BLaER1 treated with 17β-estradiol and CSF1 and Interleukin-3, amounts not matched to agents 10 nM and 100 nM (cell line): ENCODE results near the gene LHFPL6.
A peak's percentile ranks its signal among the peaks of the same experiment; 100 is the strongest.

ENCODE experiments used
- H3K27ac ChIP-seq, 11 experiments: shearing (Covaris generic); formaldehyde crosslinking; 2 replicates each; pipeline ENCODE4 v1.8.1; 2022
- H3K27me3 ChIP-seq, 11 experiments: shearing (Covaris generic); formaldehyde crosslinking; 2 replicates each; pipeline ENCODE4 v1.8.1; 2022
- H3K36me3 ChIP-seq, 11 experiments: shearing (Covaris generic); formaldehyde crosslinking; 2 replicates each; pipeline ENCODE4 v1.8.1; 2022
- H3K4me1 ChIP-seq, 10 experiments: shearing (Covaris generic); formaldehyde crosslinking; 2 replicates each; pipeline ENCODE4 v1.8.1; 2022
- H3K4me2 ChIP-seq, 11 experiments: shearing (Covaris generic); formaldehyde crosslinking; 2 replicates each; pipeline ENCODE4 v1.8.1; 2022
- H3K4me3 ChIP-seq, 10 experiments: shearing (Covaris generic); formaldehyde crosslinking; 2 replicates each; pipeline ENCODE4 v1.8.1; 2022
- H3K9ac ChIP-seq, 11 experiments: shearing (Covaris generic); formaldehyde crosslinking; 2 replicates each; pipeline ENCODE4 v1.8.1; 2022
- H3K9me3 ChIP-seq, 11 experiments: shearing (Covaris generic); formaldehyde crosslinking; replicated peaks in 1 of 11; 2 replicates each; pipeline ENCODE4 v1.8.1; 2022
- H4K20me1 ChIP-seq, 11 experiments: shearing (Covaris generic); formaldehyde crosslinking; 2 replicates each; pipeline ENCODE4 v1.8.1; 2022
- Cebpa-rat ChIP-seq, 11 experiments: shearing (Covaris generic); IDR thresholded peaks; 2 replicates each; pipeline ENCODE4 v1.8.1; 2022

Gene LHFPL6

DNA sequence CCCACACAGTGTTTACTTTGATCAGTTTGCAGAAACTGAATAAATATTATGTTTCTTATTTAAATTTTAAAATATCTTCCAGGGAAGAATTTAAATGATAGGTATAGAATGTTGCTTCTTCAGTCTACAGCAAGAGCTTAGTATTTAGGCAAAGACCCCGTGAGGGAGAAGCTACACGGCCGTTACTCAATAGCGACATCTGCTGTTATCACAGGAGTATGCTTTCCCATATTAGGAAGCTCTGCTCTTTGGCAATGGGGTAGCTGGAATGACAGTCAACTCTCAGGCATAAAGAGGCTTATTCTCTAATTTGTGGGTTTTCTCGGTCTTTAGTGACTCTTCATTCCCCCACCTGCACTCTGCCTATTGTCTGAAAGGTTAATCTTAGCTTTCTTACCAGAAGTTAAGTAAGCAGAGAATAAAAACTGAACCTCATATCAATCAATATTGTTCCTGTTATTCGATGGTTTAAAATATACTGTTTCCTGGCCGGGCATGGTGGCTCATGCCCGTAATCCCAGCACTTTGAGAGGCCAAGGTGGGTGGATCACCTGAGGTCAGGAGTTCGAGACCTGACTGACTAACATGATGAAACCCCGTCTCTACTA, 13.2 kb upstream of the LHFPL6 start:
- Histone ChIP-seq H3K4me1 (peaks cover 0 to 7% (median 0%) of the 10 kb centered on the region in 10 experiments; a peak in 4 of 20 replicates), H3K9ac (no peak overlapping the region), H3K9me3 (no peaks in the 10 kb centered on the region), H3K4me3 (no peak overlapping the region), H4K20me1 (no peaks in the 10 kb centered on the region), H3K27ac (no peak overlapping the region), H3K36me3 (no peaks in the 10 kb centered on the region), H3K4me2 (no peak overlapping the region), H3K27me3 (no peaks in the 10 kb centered on the region)
- TF ChIP-seq Cebpa-rat (IDR thresholded peaks at IDR 0.05), result no peak

DNA sequence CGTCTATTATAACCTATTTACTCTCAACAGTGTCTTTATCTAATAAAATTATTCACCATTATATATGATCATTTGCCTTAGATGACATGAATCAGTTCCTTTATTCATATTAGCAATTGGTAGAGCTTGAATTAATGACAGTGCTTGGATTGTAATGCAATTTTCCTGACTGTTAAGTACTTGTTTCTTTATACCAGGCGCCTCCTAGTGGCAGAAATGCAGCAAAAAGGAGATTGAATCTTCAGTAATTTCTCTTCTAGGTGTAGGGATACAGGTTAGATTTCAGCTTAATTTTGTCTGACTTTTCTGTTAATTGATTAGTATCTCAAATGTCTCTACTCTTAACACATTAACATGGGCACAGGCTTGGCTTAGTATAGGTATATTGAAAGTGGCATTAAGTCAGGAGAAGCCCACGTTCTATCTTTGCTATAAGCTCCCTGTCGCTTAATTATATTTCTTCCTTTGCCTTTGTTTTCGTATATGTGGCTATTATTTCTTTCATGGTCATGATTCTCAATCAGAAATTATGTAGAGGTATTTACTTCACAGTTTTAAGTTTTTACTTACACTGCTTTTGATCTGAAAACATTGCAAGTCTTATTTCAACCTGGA, 9.1 kb upstream of the LHFPL6 start:
- no peak overlapping the region for H3K27ac ChIP-seq
- no peak overlapping the region for H3K4me2 ChIP-seq
- H3K9ac ChIP-seq, result no peak overlapping the region
- no peaks in the 10 kb centered on the region; a peak in 1 of 22 replicates for H4K20me1 ChIP-seq
- no peaks in the 10 kb centered on the region for H3K27me3 ChIP-seq
- no peaks in the 10 kb centered on the region for H3K36me3 ChIP-seq
- H3K4me1 ChIP-seq, result no peaks in the 10 kb centered on the region
- no peak overlapping the region for H3K4me3 ChIP-seq
- TF ChIP-seq Cebpa-rat (IDR thresholded peaks at IDR 0.05), result no peak
- no peaks in the 10 kb centered on the region for H3K9me3 ChIP-seq

DNA sequence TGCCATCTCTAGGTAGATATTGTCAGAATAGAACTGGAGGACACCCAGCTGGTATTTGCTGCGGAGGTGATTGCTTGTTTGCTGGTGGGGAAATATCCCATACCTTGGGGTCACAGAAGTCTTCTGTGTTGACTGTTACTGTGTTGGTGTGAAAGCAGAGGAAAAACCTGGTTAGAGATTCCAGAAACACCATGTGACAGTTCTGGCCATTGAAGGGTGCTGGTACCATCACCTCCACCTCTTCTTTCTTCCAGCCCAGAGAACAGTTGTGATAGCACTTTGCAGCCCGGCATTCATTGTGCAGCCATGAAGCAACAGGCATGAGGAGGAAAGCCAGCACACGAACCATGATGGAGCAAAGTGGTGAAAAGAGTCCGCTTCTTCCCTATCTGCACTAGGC, 4.9 kb upstream of the LHFPL6 start:
- Histone ChIP-seq H3K4me3 (no peak overlapping the region), H4K20me1 (no peaks in the 10 kb centered on the region; a peak in 1 of 22 replicates), H3K4me1 (peaks cover 0 to 4% (median 0%) of the 10 kb centered on the region in 10 experiments; a peak in 3 of 20 replicates), H3K4me2 (no peak overlapping the region), H3K36me3 (no peaks in the 10 kb centered on the region), H3K9ac (no peak overlapping the region), H3K9me3 (no peaks in the 10 kb centered on the region), H3K27me3 (no peaks in the 10 kb centered on the region), H3K27ac (no peak overlapping the region)
- no peak for TF ChIP-seq Cebpa-rat (IDR thresholded peaks at IDR 0.05)

DNA sequence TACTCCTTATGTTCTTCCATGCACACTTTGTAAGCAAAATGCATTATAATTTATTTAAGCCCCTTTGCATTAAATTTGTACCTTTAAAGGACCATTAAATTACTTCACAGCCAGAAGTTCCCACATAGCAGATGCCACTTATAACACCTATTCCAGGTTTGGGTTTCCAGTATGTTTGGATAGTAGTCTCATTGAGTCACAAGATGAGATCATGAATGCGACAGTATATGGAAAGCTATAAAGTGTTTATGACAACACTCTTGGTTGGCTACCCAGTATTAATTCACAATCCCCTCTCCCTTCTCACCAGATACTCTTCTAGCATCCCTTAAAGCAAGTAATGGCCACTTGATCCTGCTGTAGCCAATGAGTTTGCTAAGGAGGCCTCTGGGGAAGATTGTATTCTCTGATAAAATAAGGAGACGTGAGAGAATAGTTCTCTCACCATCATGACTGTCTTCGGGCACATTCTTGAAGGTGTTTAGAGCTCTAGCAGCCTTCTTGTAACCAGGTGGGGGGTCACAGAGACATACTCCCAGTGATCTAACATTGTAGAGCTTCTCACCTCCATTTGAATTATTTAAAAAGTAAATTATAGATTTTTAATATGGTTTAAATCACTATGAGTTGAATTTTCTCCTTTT, 2.8 kb upstream of the LHFPL6 start:
- Histone ChIP-seq H3K4me3 (no peak overlapping the region), H3K36me3 (no peaks in the 10 kb centered on the region), H3K27ac (no peak overlapping the region), H3K9me3 (no peaks in the 10 kb centered on the region), H3K4me1 (peaks cover 7 to 15% (median 11%) of the 10 kb centered on the region in 10 experiments), H3K4me2 (no peak overlapping the region), H4K20me1 (no peaks in the 10 kb centered on the region; a peak in 1 of 22 replicates), H3K9ac (no peak overlapping the region), H3K27me3 (no peaks in the 10 kb centered on the region)
- no peak for TF ChIP-seq Cebpa-rat (IDR thresholded peaks at IDR 0.05)

DNA sequence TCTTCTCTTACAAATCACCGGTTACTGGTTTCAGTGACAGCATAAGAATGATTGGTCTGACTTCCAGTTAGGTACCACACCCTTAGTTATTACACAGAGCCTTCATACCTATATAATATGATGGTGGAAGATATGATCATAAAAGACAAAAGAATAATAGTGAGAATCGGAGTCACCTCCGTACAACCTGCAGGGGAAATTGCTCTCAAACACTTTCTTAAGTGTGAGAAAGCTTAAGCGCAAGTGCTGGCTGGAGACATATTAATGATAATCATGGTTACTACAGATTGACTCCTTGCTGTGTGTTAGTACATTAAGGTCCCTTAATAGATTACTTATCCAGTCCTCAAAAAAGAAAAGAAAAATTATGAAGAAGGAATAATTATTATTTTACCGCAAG, 1.8 kb upstream of the LHFPL6 start:
- Histone ChIP-seq H3K36me3 (no peaks in the 10 kb centered on the region), H4K20me1 (no peaks in the 10 kb centered on the region), H3K27ac (no peak overlapping the region), H3K4me2 (no peak overlapping the region), H3K9ac (no peak overlapping the region), H3K27me3 (no peaks in the 10 kb centered on the region), H3K9me3 (no peaks in the 10 kb centered on the region), H3K4me3 (no peak overlapping the region), H3K4me1 (peaks cover 7 to 15% (median 11%) of the 10 kb centered on the region in 10 experiments)
- TF ChIP-seq Cebpa-rat (IDR thresholded peaks at IDR 0.05), result no peak

DNA sequence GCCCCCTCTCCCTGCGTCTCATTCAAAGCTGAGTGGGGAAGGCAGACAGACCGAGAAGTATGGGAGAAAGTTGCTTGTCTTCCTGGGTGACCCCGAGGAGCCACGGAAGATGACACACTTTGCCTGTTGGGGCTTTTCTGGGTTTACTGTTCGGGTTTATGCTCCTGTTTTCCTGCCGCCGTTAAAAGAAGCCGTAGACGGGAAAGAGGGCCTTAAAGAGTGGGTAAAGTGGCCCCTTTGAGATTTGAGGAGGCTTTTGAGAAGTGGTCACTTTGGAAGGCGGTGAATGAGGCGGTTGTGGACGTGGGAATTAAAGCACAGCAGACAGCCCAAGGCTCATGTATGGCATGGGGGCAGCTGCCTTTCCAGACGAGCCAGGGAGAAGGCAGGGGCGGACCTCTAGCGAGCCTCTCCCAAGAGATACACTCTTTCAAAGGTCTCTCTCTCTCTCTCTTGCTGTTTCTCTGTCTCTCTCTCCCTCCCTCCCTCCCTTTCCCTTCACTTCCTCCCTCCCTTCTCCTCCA, 493 bp upstream of the LHFPL6 start:
- peak overlapping the region; percentile 75 to 85 (median 82); a peak in 21 of 22 replicates for H3K9ac ChIP-seq
- no peaks in the 10 kb centered on the region for H4K20me1 ChIP-seq
- TF ChIP-seq Cebpa-rat (IDR thresholded peaks at IDR 0.05), result no peak
- no peaks in the 10 kb centered on the region for H3K27me3 ChIP-seq
- H3K9me3 ChIP-seq, result no peaks in the 10 kb centered on the region
- H3K36me3 ChIP-seq, result no peaks in the 10 kb centered on the region
- peak overlapping the region; percentile 80 to 96 (median 88) for H3K4me3 ChIP-seq
- H3K4me1 ChIP-seq, result peaks cover 13 to 25% (median 20%) of the 10 kb centered on the region in 10 experiments
- peak overlapping the region in 10 of 11 experiments; percentile 30 to 73 (median 66); a peak in 16 of 22 replicates for H3K27ac ChIP-seq
- H3K4me2 ChIP-seq, result peak overlapping the region; percentile 83 to 98 (median 92)

DNA sequence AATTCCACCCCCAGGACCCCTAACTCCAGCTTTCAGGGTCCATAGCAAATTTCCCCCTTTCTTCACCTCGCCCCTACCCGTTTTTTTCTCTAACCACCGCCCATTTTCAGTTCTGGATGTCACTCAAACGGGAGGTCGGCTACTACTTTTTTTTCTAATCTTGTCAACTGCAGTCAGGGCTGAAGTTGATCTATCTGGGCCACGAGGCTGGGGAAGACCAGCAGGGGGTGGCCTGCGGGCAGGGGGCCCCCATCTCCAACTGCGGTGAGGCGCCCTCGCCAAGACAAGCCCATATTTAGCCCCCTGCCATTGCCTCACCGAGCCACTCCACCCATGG, 748 bp downstream of the LHFPL6 start:
- Histone ChIP-seq H3K4me3 (peak overlapping the region; percentile 80 to 96 (median 88)), H3K9me3 (no peaks in the 10 kb centered on the region), H3K27ac (peak overlapping the region in 10 of 11 experiments; percentile 52 to 73 (median 66); a peak in 17 of 22 replicates), H3K27me3 (no peaks in the 10 kb centered on the region), H3K4me1 (peaks cover 14 to 35% (median 31%) of the 10 kb centered on the region in 10 experiments), H3K9ac (peak overlapping the region; percentile 75 to 85 (median 82)), H4K20me1 (no peaks in the 10 kb centered on the region), H3K36me3 (no peaks in the 10 kb centered on the region), H3K4me2 (peak overlapping the region; percentile 83 to 98 (median 92))
- no peak for TF ChIP-seq Cebpa-rat (IDR thresholded peaks at IDR 0.05)

DNA sequence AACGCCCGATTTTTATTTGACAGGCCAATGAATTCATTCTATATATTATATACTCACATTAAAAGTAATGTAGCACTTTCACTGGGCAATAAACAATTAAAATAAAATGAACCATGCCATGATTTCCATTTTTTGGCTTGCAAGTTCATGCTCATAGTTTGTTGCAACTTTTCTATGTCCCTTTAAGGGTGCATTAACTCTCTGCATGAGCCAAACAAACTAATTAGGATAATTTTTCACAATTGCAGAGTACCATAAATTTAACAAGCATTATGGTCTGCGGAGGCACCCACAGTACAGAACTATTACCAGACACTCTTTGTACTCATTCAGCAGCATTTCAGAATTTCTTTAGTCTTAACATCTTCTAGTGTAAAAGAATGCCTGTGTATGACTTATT, 1.4 kb downstream of the LHFPL6 start:
- Histone ChIP-seq H3K4me1 (peaks cover 14 to 35% (median 31%) of the 10 kb centered on the region in 10 experiments), H3K4me3 (peak overlapping the region; percentile 80 to 96 (median 88))

DNA sequence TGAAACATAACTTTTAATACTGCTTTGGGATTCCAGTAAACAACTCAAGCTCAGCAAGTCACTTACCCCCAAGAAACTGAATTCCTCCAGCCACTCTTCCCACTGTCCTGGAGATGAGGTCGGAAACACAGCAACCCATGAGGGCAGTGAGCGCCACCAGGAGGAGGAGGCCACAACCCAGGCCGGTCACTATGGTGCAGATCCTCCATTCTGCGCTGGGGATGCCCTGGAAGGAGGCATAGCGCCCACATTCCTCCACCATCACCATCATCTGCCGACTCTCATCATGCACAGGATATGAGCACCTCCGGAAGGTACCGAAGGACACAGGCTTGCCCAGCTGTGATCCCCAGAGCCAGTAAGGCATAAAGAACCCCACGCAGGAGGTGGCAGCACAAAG, 2.2 kb downstream of the LHFPL6 start:
- H3K36me3 ChIP-seq, result no peaks in the 10 kb centered on the region
- H3K9me3 ChIP-seq, result no peaks in the 10 kb centered on the region
- peak overlapping the region in 5 of 11 experiments; percentile 1 to 92 (median 17); a peak in 5 of 22 replicates for H3K4me2 ChIP-seq
- peaks cover 14 to 35% (median 31%) of the 10 kb centered on the region in 10 experiments for H3K4me1 ChIP-seq
- no peaks in the 10 kb centered on the region for H4K20me1 ChIP-seq
- no peak overlapping the region for H3K4me3 ChIP-seq
- no peak overlapping the region for H3K9ac ChIP-seq
- H3K27ac ChIP-seq, result no peak overlapping the region
- TF ChIP-seq Cebpa-rat (IDR thresholded peaks at IDR 0.05), result no peak
- H3K27me3 ChIP-seq, result no peaks in the 10 kb centered on the region

More for the DNA sequence above, 1.4 kb downstream of the LHFPL6 start:
- Histone ChIP-seq H3K27me3 (no peaks in the 10 kb centered on the region), H4K20me1 (no peaks in the 10 kb centered on the region), H3K9ac (peak overlapping the region in 7 of 11 experiments; percentile 75 to 85 (median 83); a peak in 8 of 22 replicates), H3K36me3 (no peaks in the 10 kb centered on the region), H3K4me2 (peak overlapping the region; percentile 83 to 98 (median 92)), H3K9me3 (no peaks in the 10 kb centered on the region), H3K27ac (no peak overlapping the region)
- no peak for TF ChIP-seq Cebpa-rat (IDR thresholded peaks at IDR 0.05)
